ENCODE results near the gene GPX3. TPM values are rescaled to one million over a fixed set of nuclear protein-coding genes. Genes with fewer than 3 reads are reported as not detected.
A peak's percentile ranks its signal among the peaks of the same experiment; 100 is the strongest.

The GPX3 gene
- polyA plus RNA-seq, 3 donors: 1,138 to 1,788 (median 1,613) TPM

- no peak for DNase-seq (ENCODE audit: low read depth in 3 of 3, low spot score in 2 of 3)
Measured at GRCh38 chr5:151033217-151033934, 13.0 kb downstream of the GPX3 start.

DNA sequence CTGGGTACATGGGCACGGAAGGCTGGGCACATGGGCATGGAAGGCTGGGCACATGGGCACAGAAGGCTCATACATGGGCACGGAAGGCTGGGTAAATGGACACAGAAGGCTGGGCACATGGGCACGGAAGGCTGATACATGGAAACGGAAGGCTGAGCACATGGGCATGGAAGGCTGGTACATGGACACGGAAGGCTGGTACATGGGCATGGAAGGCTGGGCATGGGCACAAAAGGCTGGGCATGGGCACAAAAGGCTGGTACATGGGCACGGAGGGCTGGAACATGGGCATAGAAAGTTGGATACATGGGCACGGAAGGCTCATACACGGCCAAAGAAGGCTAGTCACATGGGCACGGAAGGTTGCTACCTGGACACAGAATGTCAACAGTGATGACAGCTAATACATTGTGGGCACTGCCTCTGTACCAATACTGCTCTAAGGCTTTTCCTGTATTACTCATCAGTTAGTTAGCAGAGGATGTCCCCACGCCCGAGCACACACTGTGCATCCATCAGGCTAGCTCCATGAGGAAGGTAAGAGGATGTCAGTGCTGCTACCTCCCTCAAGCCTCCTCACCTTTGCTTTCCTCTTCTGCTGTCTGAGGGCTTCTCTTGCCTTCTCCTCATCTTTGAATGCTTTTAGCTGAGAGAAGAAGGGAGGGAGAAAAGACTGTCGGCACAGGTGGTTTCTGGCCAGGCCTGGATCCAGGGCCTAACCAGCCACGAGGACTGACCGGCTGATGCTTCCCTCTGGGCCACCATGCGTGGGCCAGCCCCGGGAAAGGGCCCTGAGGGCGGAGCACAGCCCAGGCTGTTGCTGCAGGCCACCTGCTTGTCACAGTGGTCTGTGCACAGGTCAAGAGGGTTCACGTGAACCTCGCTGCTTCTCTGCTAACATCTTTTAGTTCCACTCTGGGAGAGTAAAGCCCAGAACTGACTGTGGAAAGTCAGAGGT lies 14.3 kb downstream of the GPX3 start:
- DNase-seq (ENCODE audit: low read depth in 3 of 3, low spot score in 2 of 3): no peak

DNA sequence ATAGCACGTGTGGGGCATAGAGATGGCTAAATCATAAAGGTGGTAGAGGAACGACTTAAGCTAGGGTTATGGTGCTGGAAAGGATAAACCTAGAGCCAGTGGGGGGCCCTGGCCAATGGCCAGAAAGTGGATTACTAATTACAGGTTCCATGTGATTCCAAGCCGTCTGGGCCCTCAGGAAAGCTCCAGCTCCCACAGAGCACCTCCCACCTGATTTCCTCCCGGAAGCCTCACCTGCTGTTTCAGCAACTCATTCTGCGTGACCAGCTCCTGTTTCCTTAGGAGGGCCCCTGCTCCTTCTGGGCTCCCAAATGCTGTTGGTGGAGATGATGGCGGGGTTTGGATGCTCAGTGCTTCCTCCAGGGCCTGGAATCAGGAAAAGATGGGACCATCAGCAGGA lies 16.2 kb downstream of the GPX3 start:
- DNase-seq (ENCODE audit: low read depth in 3 of 3, low spot score in 2 of 3): no peak

- no peak for DNase-seq (ENCODE audit: low read depth in 3 of 3, low spot score in 2 of 3)
Measured at GRCh38 chr5:151037561-151038411, 17.4 kb downstream of the GPX3 start.

- DNase-seq (ENCODE audit: low read depth in 3 of 3, low spot score in 2 of 3): no peak
Measured at GRCh38 chr5:151038412-151038745, 18.0 kb downstream of the GPX3 start.

GRCh38 chr5:151038801-151039238 lies 18.4 kb downstream of the GPX3 start:
- no peak for DNase-seq (ENCODE audit: low read depth in 3 of 3, low spot score in 2 of 3)

DNA sequence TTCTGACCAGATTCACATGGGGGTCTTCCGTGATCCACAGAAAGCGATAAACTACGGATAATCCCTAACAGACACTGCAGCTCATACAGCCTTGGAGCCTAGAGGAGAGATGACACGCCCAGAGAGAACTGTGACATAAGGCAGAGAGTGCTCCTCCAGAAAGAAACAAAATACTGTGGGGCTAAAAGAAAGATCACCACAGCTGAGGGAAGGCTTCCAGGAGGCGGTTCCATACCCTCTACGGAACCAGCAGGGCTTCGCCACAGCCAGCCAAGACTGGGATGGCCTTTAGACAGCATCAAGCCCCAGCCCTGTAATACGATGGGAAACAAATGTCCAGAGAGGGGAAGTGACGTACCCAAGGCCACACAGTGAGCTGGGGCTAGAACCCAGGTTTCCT lies 19.3 kb downstream of the GPX3 start:
- DNase-seq (ENCODE audit: low read depth in 3 of 3, low spot score in 2 of 3): no peak

- DNase-seq (ENCODE audit: low read depth in 3 of 3, low spot score in 2 of 3): no peak
Measured at GRCh38 chr5:151040211-151040747, 19.9 kb downstream of the GPX3 start.

DNA sequence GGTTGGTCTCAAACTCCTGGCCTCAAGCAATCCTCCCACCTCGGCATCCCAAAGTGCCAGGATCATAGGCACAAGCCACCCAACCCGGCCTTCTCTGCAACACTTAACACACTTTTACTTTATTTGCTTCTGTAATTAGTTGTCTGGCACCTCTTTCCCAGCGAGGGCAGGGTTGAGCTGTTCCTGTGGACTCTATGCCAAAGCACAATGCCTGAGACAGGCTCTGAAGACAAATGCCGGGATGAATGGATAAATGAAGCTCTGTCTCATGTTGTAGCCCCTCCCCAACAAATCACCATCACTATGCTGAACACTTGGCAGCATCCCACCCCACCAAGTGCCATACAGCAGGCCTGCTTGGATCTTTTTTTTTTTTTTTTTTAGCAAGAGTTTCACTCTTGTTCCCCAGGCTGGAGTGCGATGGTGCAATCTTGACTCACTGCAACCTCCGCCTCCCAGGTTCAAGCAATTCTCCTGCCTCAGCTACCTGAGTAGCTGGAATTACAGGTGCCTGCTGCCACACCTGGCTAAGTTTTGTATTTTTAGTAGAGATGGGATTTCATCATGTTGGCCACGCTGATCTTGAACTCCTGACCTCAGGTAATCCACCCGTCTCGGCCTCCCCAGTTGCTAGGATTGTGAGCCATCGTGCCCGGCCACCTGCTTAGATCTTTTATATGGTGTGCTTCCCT lies 21.3 kb downstream of the GPX3 start:
- DNase-seq (ENCODE audit: low read depth in 3 of 3, low spot score in 2 of 3): no peak

DNA sequence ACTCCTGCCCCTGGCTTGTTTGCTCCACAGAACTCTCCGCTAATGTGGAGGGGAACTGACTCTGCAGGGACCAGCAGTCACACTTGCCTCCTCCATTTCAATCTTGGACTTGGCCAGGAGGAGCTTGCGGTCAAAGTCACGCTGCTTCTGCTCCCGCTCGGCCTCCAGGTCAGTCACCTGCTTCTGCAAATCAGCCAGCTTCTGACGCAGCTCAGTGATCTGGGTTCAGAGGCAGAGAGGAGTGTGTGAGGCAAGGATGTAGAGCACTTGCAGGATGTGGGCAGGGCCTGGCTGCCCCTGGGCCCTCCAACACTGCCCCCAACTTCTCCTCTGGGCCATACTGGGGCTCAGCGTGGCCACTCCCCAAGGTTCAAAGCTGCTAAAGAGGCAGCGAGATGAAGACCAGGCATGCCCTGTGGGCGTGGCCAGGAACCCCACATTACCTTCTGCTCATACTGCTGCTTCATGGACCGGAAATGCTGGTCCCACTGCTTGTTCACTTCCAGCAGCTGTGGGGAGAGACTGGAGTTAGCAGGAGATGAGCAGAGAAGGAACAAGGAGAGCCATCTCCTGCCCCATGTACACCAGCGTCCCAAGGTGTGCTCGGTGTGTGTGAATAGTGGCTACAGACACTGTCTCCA lies 22.2 kb downstream of the GPX3 start:
- DNase-seq (ENCODE audit: low read depth in 3 of 3, low spot score in 2 of 3): no peak

GRCh38 chr5:151047814-151048425 lies 27.5 kb downstream of the GPX3 start:
- no peak for DNase-seq (ENCODE audit: low read depth in 3 of 3, low spot score in 2 of 3)

DNA sequence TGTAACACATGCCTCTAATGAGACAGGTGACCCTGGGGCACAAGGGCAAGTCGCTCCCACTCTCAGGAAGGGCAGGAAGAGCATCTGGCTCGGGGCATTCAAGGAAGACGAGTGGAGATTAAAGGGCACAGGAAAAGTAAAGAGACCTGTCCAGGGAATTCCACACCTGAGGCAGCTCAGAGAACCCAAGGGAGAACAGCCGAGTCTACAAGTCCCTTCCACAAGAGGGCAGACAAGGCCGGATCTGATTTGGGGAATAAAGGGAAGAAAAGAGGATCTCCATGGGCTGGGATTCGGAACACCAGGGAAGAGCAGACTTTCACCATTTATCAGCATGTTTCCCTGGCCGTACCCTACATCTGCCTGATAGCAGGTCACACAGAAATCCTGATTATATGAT lies 28.1 kb downstream of the GPX3 start:
- DNase-seq (ENCODE audit: low read depth in 3 of 3, low spot score in 2 of 3): no peak

DNA sequence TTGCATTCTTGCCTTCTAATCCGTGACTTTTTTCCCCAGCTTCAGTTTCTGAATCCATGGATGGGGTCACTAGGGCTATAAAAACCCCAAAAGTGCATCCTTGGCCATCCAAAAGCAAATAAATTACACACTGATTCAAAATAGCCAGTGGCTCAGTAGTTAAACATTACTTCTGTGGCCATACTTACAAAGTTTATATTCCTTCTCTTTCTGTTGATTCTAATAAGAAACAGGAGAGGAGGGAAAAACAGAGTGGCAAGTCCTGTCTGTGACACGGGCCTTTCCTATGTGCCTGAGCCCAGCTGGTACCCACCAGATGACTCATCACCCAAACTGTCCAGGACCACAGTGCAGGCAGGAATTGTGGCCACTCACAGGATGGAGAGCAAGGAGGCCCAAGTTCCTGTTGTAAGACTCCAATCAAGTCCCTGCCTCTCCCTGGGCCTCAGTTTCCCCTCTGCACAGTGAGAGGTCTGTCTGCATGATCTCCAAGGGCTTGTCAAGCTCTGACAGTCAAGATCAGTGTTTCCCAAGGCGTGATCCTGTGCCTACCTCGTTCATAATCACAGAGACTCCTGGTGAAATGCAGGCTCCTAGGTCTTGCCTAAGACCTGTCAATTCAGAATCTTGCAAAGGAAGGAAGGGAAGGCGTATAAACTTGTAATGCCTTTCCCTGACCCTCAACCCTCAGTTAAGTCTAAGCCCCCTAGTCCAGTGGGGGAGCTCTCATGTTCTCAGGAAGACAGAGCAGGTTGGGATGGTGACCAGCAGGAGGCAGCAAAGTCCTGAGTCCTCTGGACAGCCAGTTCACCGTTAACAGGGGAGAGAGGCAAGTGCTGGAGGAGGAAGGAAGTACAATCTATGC lies 30.9 kb downstream of the GPX3 start:
- DNase-seq (ENCODE audit: low read depth in 3 of 3, low spot score in 2 of 3): peak; percentile 43 to 59 (median 58)

DNA sequence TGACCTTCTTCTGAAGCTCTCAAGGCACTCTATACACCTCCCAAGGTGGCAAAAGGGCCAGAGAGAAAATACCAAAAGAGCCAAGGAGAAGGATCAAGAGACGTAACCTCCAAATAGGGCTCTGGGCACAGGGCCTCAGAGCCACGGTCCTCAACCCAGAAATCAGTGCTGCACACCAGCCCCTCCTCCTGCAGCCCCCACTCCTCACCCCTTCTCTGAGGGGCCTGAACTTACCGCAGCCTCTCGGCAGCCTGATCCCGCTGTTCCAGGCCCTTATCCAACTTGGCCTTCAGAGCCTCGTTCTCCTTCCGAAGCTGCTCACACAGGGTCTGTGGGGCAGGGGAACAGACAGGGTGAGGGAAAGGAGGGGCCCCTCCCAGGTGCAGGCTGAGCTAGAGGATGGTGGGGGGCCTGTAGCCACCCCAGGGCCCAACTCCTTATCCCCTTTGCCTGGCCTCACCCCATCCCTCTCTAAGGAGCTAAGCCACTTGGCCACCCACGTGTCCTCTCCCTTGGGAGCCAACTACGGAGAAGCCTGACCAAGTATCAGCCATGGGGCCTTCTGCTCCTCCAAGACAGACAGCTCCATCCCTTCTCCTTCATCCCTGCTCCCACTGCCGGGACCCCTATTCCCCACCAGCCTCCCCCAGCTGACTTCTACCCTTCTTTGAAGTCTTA lies 31.7 kb downstream of the GPX3 start:
- DNase-seq (ENCODE audit: low read depth in 3 of 3, low spot score in 2 of 3): no peak

DNA sequence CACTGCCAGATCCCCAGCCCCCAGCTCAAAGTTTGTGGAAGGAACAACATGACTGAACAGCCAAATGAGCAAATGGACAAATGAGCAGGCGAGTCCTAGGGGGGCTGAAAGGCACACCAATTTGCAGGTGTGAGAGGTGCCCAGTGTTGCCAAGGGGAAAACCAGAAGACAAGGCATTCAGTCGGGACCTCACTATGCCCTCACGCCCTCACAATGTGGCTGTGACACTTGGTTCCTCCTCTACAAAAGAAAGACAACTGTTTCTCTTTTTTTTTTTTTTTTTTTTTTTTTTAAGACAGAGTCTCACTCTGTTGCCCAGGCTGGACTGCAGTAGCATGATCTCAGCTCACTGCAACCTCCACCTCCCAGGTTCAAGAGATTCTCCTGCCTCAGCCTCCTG lies 32.4 kb downstream of the GPX3 start:
- no peak for DNase-seq (ENCODE audit: low read depth in 3 of 3, low spot score in 2 of 3)

DNA sequence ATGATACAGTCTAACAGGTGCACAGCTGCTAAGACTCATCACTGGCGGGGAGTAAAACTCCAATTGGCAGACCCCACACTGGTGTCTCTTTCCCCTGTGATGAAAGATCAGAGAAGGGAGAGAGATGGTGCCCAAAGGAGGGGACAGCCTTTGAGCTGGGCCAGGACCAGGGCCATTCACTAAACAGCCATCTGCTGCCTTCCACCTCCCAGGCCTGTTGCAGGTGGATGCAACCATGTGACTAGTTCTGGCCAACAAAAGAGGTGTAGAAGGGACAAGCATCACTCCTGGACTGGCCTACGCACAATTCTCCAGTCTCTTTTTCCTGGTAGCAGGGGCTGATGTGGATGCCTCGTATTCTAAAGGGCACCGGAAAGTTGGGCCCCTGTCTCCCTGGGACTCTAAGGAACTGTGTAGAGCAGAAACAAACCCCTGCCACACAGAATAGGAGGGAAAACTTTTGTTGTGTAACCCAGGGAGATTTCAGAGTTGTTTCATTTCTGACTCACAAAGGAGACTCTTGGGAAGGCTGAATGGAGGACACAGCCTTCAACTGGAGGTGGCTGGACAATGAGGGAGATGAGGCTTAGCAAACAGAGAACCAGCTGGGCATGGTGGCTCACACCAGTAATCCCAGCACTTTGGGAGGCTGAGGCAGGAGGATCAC lies 33.5 kb downstream of the GPX3 start:
- DNase-seq (ENCODE audit: low read depth in 3 of 3, low spot score in 2 of 3): no peak

DNA sequence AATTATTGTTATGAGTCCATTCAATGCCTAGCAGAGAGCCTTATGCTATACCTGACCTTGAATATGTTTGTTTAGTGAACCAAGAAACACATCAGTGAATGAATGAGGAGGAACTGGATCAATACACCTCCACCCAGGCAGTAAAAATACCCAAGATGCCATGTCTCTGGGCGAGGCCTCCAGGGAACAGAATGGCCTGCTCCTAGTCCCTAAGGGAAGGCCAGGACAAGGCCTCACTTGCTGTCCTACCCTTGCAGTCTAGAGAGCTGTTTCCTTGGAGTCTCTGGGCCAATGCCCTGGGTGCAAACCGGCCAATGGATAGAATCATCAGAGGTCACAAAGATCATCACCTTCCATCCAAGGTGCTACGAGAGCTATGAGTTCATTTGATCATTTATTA lies 34.3 kb downstream of the GPX3 start:
- DNase-seq (ENCODE audit: low read depth in 3 of 3, low spot score in 2 of 3): no peak

Data from right renal cortex interstitium (tissue), 3 donors.